Measurements from ENCODE around the gene ST6GALNAC6.

GRCh38 chr9:127874301-127875221, 24.8 kb downstream of the ST6GALNAC6 start:
- TF ChIP-seq CTCF (IDR thresholded peaks at IDR 0.05; ENCODE audit: poor library complexity) (no peak), EZH2 (IDR thresholded peaks at IDR 0.05; ENCODE audit: borderline replicate concordance) (no peak), EZH2phosphoT487 (IDR thresholded peaks at IDR 0.05; ENCODE audit: low read depth, severe bottlenecking, unreplicated experiment) (no peak)
